ENCODE results near the gene CHDH. TPM values are rescaled to one million over a fixed set of nuclear protein-coding genes. Genes with fewer than 3 reads are reported as not detected.

The CHDH gene
- total RNA-seq, 1 donor from 2014 or later = 0.60 TPM

GRCh38 chr3:53795176-53795575 is 51.0 kb downstream of the CHDH start:
- DNase-seq (ENCODE audit: low spot score) = no peak
- no peak overlapping the region for H3K27ac Mint-ChIP-seq (ENCODE audit: unreplicated experiment)
- H3K36me3 Mint-ChIP-seq (ENCODE audit: low read depth) = no peaks in the 10 kb centered on the region
- H3K4me3 Mint-ChIP-seq (ENCODE audit: unreplicated experiment) = no peak overlapping the region
- H3K9me3 Mint-ChIP-seq (ENCODE audit: low read depth) = no peaks in the 10 kb centered on the region
- TF ChIP-seq, protein P1, sequence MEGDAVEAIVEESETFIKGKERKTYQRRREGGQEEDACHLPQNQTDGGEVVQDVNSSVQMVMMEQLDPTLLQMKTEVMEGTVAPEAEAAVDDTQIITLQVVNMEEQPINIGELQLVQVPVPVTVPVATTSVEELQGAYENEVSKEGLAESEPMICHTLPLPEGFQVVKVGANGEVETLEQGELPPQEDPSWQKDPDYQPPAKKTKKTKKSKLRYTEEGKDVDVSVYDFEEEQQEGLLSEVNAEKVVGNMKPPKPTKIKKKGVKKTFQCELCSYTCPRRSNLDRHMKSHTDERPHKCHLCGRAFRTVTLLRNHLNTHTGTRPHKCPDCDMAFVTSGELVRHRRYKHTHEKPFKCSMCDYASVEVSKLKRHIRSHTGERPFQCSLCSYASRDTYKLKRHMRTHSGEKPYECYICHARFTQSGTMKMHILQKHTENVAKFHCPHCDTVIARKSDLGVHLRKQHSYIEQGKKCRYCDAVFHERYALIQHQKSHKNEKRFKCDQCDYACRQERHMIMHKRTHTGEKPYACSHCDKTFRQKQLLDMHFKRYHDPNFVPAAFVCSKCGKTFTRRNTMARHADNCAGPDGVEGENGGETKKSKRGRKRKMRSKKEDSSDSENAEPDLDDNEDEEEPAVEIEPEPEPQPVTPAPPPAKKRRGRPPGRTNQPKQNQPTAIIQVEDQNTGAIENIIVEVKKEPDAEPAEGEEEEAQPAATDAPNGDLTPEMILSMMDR (IDR thresholded peaks at IDR 0.05) = no peak
- H3K27me3 Mint-ChIP-seq (ENCODE audit: low read depth) = peaks cover 17% of the 10 kb centered on the region
- no peaks in the 10 kb centered on the region for H3K4me1 Mint-ChIP-seq (ENCODE audit: low read depth)

- no peak overlapping the region for H3K27ac Mint-ChIP-seq (ENCODE audit: unreplicated experiment)
- DNase-seq (ENCODE audit: low spot score) = no peak
- TF ChIP-seq, protein P1 (IDR thresholded peaks at IDR 0.05) = no peak
- H3K9me3 Mint-ChIP-seq (ENCODE audit: low read depth) = no peaks in the 10 kb centered on the region
- peaks cover 22% of the 10 kb centered on the region for H3K27me3 Mint-ChIP-seq (ENCODE audit: low read depth)
- no peaks in the 10 kb centered on the region for H3K36me3 Mint-ChIP-seq (ENCODE audit: low read depth)
- no peak overlapping the region for H3K4me3 Mint-ChIP-seq (ENCODE audit: unreplicated experiment)
- H3K4me1 Mint-ChIP-seq (ENCODE audit: low read depth) = no peaks in the 10 kb centered on the region
Observed at GRCh38 chr3:53794597-53794996, 51.6 kb downstream of the CHDH start.

DNA sequence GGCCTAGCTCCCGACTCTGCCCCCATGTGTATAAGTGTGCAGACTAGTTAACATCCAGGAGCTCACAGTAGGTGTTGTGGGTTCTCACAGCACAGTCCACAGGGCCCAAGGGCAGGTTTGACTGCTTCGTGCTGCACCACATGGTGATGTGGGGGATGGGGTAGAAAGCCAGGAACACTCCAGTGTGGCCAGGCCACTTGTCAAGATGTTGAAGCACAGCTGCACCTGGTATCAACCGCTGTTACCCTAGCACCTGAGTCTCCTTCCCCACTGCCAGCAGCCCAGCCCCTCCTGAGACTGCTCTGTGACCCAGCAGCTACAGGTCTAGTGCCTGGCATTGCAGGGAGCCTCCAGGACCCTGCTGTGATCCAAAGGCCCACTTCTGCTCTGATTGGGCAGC is 53.4 kb downstream of the CHDH start:
- H3K27me3 Mint-ChIP-seq (ENCODE audit: low read depth) = peaks cover 33% of the 10 kb centered on the region
- no peaks in the 10 kb centered on the region for H3K4me1 Mint-ChIP-seq (ENCODE audit: low read depth)
- H3K36me3 Mint-ChIP-seq (ENCODE audit: low read depth) = no peaks in the 10 kb centered on the region
- no peak for DNase-seq (ENCODE audit: low spot score)
- H3K27ac Mint-ChIP-seq (ENCODE audit: unreplicated experiment) = no peak overlapping the region
- TF ChIP-seq, protein P1 (IDR thresholded peaks at IDR 0.05) = no peak
- H3K4me3 Mint-ChIP-seq (ENCODE audit: unreplicated experiment) = no peak overlapping the region
- H3K9me3 Mint-ChIP-seq (ENCODE audit: low read depth) = no peaks in the 10 kb centered on the region

DNA sequence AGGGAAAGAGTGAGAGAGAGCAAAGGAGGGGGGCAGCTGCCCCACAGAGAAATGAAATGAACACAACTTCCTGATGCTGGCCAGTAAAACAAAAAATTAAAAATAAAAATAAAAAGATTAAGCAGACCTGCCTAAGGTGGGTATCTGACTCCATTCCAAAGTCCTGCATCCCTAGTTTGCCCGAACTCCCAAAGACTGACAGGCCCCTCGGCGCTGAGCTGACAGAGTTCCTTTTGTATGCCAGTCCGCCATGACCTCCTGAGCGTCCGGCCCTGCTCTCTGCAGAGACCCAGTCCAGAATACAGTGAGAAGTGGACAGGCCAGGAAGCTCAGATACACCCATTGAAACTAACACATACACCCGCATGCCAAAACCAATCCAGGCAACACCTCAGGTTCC is 54.9 kb downstream of the CHDH start:
- H3K27me3 Mint-ChIP-seq (ENCODE audit: low read depth) = peaks cover 39% of the 10 kb centered on the region
- H3K27ac Mint-ChIP-seq (ENCODE audit: unreplicated experiment) = no peak overlapping the region
- no peak overlapping the region for H3K4me3 Mint-ChIP-seq (ENCODE audit: unreplicated experiment)

DNA sequence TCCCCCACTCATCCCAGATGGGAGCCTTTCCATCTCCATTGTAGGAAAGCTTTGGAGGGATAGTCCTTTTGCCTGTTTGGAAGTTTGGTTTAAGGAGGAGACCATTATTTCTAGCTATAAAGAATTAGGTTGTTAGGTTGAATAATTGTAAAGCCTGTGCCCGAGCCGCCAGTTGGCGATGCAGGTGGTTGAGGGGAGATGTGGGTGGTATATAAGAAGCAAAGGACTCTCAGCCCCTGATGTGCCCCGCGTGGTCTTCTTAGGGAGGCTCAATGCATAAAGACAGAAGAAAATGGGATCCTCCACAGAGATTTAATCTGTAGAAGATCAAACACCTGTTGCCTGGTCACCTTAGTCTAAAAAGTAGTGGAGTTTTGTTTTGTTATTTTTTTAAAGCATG is 55.7 kb downstream of the CHDH start:
- TF ChIP-seq, protein P1 (IDR thresholded peaks at IDR 0.05) = no peak
- H3K27me3 Mint-ChIP-seq (ENCODE audit: low read depth) = peaks cover 34% of the 10 kb centered on the region

More for the DNA sequence above, 54.9 kb downstream of the CHDH start:
- TF ChIP-seq, protein P1 (IDR thresholded peaks at IDR 0.05) = no peak
- DNase-seq (ENCODE audit: low spot score) = no peak
- H3K36me3 Mint-ChIP-seq (ENCODE audit: low read depth) = no peaks in the 10 kb centered on the region
- no peaks in the 10 kb centered on the region for H3K9me3 Mint-ChIP-seq (ENCODE audit: low read depth)
- H3K4me1 Mint-ChIP-seq (ENCODE audit: low read depth) = no peaks in the 10 kb centered on the region

More for the DNA sequence above, 55.7 kb downstream of the CHDH start:
- no peak for DNase-seq (ENCODE audit: low spot score)
- Mint-ChIP-seq H3K27ac (ENCODE audit: unreplicated experiment) (no peak overlapping the region), H3K36me3 (ENCODE audit: low read depth) (no peaks in the 10 kb centered on the region), H3K4me3 (ENCODE audit: unreplicated experiment) (no peak overlapping the region), H3K9me3 (ENCODE audit: low read depth) (no peaks in the 10 kb centered on the region), H3K4me1 (ENCODE audit: low read depth) (no peaks in the 10 kb centered on the region)
